H1 (cell line): Measurements from ENCODE around the gene FANCE. TPM values are rescaled to one million over a fixed set of nuclear protein-coding genes. Genes with fewer than 3 reads are reported as not detected.

ENCODE experiments used
- CBX8 ChIP-seq: fragments of 300-800, 300-1000 bp; sonication (generic); IDR thresholded peaks from 2 replicates; pipeline ENCODE4 v1.7.1; 2016; ENCODE audit warnings: low read depth, low read length, borderline replicate concordance
- CHD7 ChIP-seq: fragments of 300-600 bp; sonication (generic); IDR thresholded peaks from 2 replicates; pipeline ENCODE4 v1.7.1; 2012; ENCODE audit warnings: low read length, moderate library complexity, mild to moderate bottlenecking, inconsistent platforms; ENCODE audit not compliant: insufficient replicate concordance
- CTCF ChIP-seq, 3 experiments: IDR thresholded peaks; 1 replicate in 2 of 3; 2 replicates in 1 of 3; pipeline versions ENCODE4 v1.5.1 to v1.6.1; 2011; ENCODE audit warnings: low read length in 3 of 3, mild to moderate bottlenecking in 3 of 3, inconsistent platforms in 2 of 3, low read depth in 1 of 3, moderate library complexity in 1 of 3; ENCODE audit not compliant: insufficient read depth in 1 of 3; ENCODE audit errors: control extremely low read depth in 1 of 3
- GABPA ChIP-seq: IDR thresholded peaks from 2 replicates; pipeline ENCODE4 v1.6.1; 2011; ENCODE audit warnings: mild to moderate bottlenecking, low read length, moderate library complexity, borderline replicate concordance; ENCODE audit not compliant: insufficient read depth
- JUND ChIP-seq: IDR thresholded peaks from 2 replicates; pipeline ENCODE4 v1.6.1; 2011; ENCODE audit warnings: mild to moderate bottlenecking, improper control_type of control experiment, low read length
- MAX ChIP-seq: IDR thresholded peaks from 2 replicates; pipeline ENCODE4 v1.6.1; 2012; ENCODE audit warnings: inconsistent platforms
- RAD21 ChIP-seq, 2 experiments: IDR thresholded peaks in 1 of 2; conservative IDR thresholded peaks in 1 of 2; 2 replicates each; pipeline ENCODE4 v1.6.1; 2011; ENCODE audit warnings: low read depth in 2 of 2, low read length in 2 of 2, improper control_type of control experiment in 1 of 2, inconsistent platforms in 1 of 2, mild to moderate bottlenecking in 1 of 2, moderate library complexity in 1 of 2
- SIRT6 ChIP-seq: IDR thresholded peaks from one replicate; pipeline ENCODE4 v1.7.1; 2012; ENCODE audit warnings: low read length, inconsistent platforms
- TCF12 ChIP-seq: IDR thresholded peaks from 2 replicates; pipeline ENCODE4 v1.6.1; 2011; ENCODE audit warnings: low read depth, mild to moderate bottlenecking, low read length
- polyA plus RNA-seq, 7 experiments: library from polyadenylated mRNA; depleted of rRNA in 3 of 7; stranded (reverse) in 5 of 7; unstranded in 2 of 7; fragments of >200 nt in 5 of 7; fragments of 200-250 nt in 2 of 7; gene quantifications; 1 replicate in 5 of 7; 2 replicates in 1 of 7; 4 replicates in 1 of 7; pipeline versions ENCODE4 v1.2.1 to v1.2.3, GENCODE V29; 2011 to 2013; ENCODE audit warnings: missing spikeins in 2 of 7, mixed read lengths in 2 of 7
- total RNA-seq: library from RNA; stranded (reverse); fragmentation: NEBNext Ultra II Directional; extraction: Animal tissue kit (Norgen Biotek cat#: 25700); gene quantifications from 2 replicates; pipeline ENCODE4 v1.2.1, GENCODE V29; 2021

The FANCE gene
- total and polyA plus RNA-seq, 2 of the 8 experiments (the other 6 are each of a cell fraction or from before 2014, with no cell fraction given) = 16.1 to 17.0 TPM

GRCh38 chr6:35481226-35481625 lies 29.1 kb downstream of the FANCE start (continued):
- TF ChIP-seq RAD21 (IDR thresholded peaks at IDR 0.05 in 1 of 2, conservative IDR thresholded peaks at IDR 0.05 in 1 of 2; ENCODE audit: low read depth in 2 of 2, low read length in 2 of 2) = no peak
- TF ChIP-seq TCF12 = no peak
- no peak for TF ChIP-seq JUND
- TF ChIP-seq CHD7 = no peak
- TF ChIP-seq MAX = no peak
- TF ChIP-seq SIRT6 = no peak
- TF ChIP-seq CBX8 = no peak
- no peak for TF ChIP-seq GABPA
- no peak for TF ChIP-seq CTCF (IDR thresholded peaks at IDR 0.05; ENCODE audit: control extremely low read depth in 1 of 3, insufficient read depth in 1 of 3, low read depth in 1 of 3, low read length in 3 of 3)
